ENCODE data around the gene HNRNPA1. TPM values are rescaled to one million over a fixed set of nuclear protein-coding genes. Genes with fewer than 3 reads are reported as not detected.

HNRNPA1 gene
- total and polyA plus RNA-seq, 9 of the 15 experiments (the other 6 are each of a cell fraction or from before 2014, with no cell fraction given), result 1,166 to 2,703 (median 1,815) TPM

DNA sequence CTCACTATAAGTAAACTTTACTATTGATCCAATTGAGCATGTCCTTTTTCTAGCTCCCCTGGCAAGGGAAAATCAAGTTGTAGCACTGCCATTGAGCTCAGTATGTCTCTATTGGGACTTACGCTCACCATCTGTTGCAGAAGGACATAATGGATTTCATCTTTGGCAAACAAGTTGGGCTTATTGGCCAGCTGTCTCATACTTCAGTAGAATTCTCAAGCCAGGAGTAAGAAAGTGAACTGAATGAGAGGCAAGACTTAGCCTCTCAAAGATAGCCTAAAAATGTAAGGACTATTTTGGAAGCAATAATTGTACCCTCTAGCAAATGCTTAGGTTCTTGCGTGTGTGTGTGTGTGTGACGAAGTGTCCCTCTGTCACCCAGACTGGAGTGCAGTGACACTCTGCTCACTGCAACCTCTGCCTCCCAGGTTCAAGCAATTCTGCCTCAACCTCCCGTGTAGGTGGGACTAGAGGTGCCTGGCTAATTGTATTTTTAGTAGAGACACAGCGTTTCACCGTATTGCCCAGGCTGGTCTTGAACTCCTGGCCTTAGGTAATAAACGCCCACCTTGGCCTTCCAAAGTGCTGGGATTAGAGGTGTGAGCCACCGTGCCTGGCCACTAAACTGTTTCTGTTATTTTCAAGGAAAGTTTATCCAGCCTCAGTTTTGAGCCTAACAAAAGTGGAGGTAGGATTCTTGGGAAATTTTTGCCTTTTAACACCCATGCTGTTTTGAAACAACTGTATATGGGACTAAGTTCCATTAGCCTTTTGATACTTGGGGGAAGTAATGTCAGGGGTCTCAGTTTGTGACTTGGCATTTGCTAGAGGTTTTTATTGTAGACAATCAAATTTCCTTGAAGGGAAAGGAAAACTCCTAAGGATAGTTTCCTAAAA is 7.0 kb downstream of the HNRNPA1 start (continued):
- TF ChIP-seq SMARCE1 (IDR thresholded peaks at IDR 0.05), result no peak
- TF ChIP-seq CREB1 (IDR thresholded peaks at IDR 0.05), result peak; percentile 27; the same call in 1 of the 2 replicates
- 0 out of 2 replicates have a peak, but pooled peaks have one; percentile 52 for TF ChIP-seq CREB1 (CRISPR knock-in tag; IDR thresholded peaks at IDR 0.05)
- TF ChIP-seq, protein P1, sequence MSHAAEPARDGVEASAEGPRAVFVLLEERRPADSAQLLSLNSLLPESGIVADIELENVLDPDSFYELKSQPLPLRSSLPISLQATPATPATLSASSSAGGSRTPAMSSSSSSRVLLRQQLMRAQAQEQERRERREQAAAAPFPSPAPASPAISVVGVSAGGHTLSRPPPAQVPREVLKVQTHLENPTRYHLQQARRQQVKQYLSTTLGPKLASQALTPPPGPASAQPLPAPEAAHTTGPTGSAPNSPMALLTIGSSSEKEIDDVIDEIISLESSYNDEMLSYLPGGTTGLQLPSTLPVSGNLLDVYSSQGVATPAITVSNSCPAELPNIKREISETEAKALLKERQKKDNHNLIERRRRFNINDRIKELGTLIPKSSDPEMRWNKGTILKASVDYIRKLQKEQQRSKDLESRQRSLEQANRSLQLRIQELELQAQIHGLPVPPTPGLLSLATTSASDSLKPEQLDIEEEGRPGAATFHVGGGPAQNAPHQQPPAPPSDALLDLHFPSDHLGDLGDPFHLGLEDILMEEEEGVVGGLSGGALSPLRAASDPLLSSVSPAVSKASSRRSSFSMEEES (CRISPR knock-in tag; IDR thresholded peaks at IDR 0.05), result peak; percentile 0; the same call in 1 of the 2 replicates
- no peak for TF ChIP-seq ZNF384 (IDR thresholded peaks at IDR 0.05; ENCODE audit: low read depth, low read length)
- no peak for TF ChIP-seq SLC30A9 (CRISPR knock-in tag; IDR thresholded peaks at IDR 0.05)
- TF ChIP-seq NEUROD1 (IDR thresholded peaks at IDR 0.05; ENCODE audit: borderline replicate concordance, low read depth, low read length, partially characterized antibody), result no peak
- TF ChIP-seq ZEB2 (IDR thresholded peaks at IDR 0.05), result no peak
- TF ChIP-seq CBFA2T3 (IDR thresholded peaks at IDR 0.05), result no peak
- TF ChIP-seq SRF (CRISPR knock-in tag; IDR thresholded peaks at IDR 0.05), result 0 out of 4 replicates have a peak, but pooled peaks of 1 of the 2 experiments have one; percentile 6
- TF ChIP-seq STAG1 (CRISPR knock-in tag; IDR thresholded peaks at IDR 0.05; ENCODE audit: borderline replicate concordance), result no peak
- peak; percentile 84; the same call in 1 of the 2 replicates for TF ChIP-seq CHCHD3 (CRISPR knock-in tag; IDR thresholded peaks at IDR 0.05)
- no peak; the same call in 1 of the 2 replicates for TF ChIP-seq MECOM (CRISPR knock-in tag; IDR thresholded peaks at IDR 0.05)
- TF ChIP-seq ZNF24 (IDR thresholded peaks at IDR 0.05), result no peak
- TF ChIP-seq POLR2AphosphoS5 (IDR thresholded peaks at IDR 0.05; ENCODE audit: control insufficient read depth, insufficient read depth, low read depth, low read length), result peak; percentile 80; the same call in 1 of the 2 replicates
- TF ChIP-seq YBX1 (IDR thresholded peaks at IDR 0.05), result no peak
- TF ChIP-seq, protein P2, sequence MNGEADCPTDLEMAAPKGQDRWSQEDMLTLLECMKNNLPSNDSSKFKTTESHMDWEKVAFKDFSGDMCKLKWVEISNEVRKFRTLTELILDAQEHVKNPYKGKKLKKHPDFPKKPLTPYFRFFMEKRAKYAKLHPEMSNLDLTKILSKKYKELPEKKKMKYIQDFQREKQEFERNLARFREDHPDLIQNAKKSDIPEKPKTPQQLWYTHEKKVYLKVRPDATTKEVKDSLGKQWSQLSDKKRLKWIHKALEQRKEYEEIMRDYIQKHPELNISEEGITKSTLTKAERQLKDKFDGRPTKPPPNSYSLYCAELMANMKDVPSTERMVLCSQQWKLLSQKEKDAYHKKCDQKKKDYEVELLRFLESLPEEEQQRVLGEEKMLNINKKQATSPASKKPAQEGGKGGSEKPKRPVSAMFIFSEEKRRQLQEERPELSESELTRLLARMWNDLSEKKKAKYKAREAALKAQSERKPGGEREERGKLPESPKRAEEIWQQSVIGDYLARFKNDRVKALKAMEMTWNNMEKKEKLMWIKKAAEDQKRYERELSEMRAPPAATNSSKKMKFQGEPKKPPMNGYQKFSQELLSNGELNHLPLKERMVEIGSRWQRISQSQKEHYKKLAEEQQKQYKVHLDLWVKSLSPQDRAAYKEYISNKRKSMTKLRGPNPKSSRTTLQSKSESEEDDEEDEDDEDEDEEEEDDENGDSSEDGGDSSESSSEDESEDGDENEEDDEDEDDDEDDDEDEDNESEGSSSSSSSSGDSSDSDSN (IDR thresholded peaks at IDR 0.05; ENCODE audit: borderline replicate concordance in 1 of 2, low read depth in 2 of 2, low read length in 2 of 2), result no peak
- no peak for TF ChIP-seq E2F6 (IDR thresholded peaks at IDR 0.05; ENCODE audit: borderline replicate concordance in 1 of 2, extremely low read depth in 1 of 2, insufficient read depth in 1 of 2, insufficient read length in 1 of 2, low read depth in 1 of 2, low read length in 1 of 2, poor library complexity in 1 of 2, severe bottlenecking in 1 of 2)
- TF ChIP-seq HNRNPH1 (optimal IDR thresholded peaks at IDR 0.05; ENCODE audit: low read depth, low read length), result no peak
- no peak for TF ChIP-seq NCOA6 (IDR thresholded peaks at IDR 0.05)
- TF ChIP-seq SIN3B (IDR thresholded peaks at IDR 0.05; ENCODE audit: low read depth), result no peak
- TF ChIP-seq MBD2 (IDR thresholded peaks at IDR 0.05; ENCODE audit: borderline replicate concordance, low read depth), result 0 out of 2 replicates have a peak, but pooled peaks have one; percentile 20

Data from K562 (cell line).